Measurements from ENCODE around the gene ZNF385B. TPM values are rescaled to one million over a fixed set of nuclear protein-coding genes. Genes with fewer than 3 reads are reported as not detected.

The ZNF385B gene
- total RNA-seq, 1 experiment from 2014 or later = 0.57 TPM

DNA sequence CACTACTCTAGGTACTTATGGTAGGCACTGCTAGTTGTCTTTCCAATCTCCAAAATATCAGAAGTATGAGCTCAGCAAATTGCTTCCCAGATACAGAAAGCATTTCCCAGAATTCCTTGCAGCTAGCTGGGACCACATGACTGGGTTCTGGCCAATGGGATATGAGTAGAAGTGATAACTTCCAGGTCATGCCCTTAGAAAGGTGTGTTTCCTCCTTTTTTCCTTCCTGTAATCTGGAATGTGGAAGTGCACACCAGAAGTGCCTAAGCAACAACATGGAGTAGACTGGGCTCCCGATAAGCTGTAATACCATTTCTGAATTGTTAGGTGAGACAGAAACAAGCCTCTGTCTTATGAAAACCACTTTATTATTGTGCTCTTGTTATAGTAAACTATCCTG is 279.8 kb downstream of the ZNF385B start:
- Mint-ChIP-seq H3K9me3 (ENCODE audit: low read depth, unreplicated experiment) (no peaks in the 10 kb centered on the region), H3K4me3 (ENCODE audit: low read depth, unreplicated experiment) (no peak overlapping the region), H3K27ac (ENCODE audit: unreplicated experiment) (no peak overlapping the region), H3K36me3 (ENCODE audit: insufficient read depth, unreplicated experiment) (no peaks in the 10 kb centered on the region), H3K27me3 (ENCODE audit: unreplicated experiment) (no peaks in the 10 kb centered on the region), H3K4me1 (ENCODE audit: low read depth, unreplicated experiment) (peaks cover 21% of the 10 kb centered on the region)
- intact Hi-C loops (cut with micrococcal nuclease; ENCODE audit: unreplicated experiment) = loop anchor here (2.0 kb wide), 2 partner anchors 25 to 121 kb away; no protein-coding TSS in a partner anchor
- CTCF ChIA-PET = no interaction called here
- no TSS peak for BruUV-seq (replicated peaks)
- no peak for TF ChIP-seq CTCF (IDR thresholded peaks at IDR 0.05; ENCODE audit: unreplicated experiment)
- DNase-seq = no peak

DNA sequence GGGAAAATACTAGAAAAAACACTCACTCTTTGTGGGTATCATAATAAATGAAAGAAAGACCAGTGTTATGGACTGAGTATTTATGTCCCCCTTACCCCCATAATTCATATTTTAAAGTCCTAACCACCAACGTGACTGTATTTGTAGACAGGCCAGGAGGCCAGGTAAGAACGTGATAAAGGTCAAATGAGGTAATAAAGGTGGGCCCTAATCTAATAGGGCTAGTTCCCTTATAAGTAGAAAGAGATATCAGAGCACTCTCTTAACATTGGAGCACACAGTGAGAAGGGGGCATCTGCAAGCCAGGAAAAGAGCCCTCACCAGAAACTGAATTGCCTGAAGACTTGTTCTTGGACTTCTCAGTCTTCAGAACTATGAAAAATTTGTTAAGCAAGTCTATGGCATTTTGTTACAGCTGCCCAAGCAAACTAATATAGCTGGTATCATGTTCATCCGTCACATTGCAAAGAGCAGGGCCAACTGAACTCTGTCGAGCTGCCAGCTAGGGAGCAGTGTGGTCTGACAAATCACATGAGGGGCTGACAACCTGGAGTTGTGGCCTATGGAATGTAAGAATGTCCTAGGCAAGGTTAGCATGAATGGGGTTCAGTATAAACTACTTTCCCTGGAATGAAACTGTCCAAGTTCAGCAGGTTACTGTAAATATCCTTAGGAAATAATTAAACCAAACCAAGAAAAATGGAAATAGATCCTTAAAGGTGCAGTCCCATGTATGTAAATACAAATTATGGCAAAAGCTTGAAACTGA is 280.9 kb downstream of the ZNF385B start:
- TF ChIP-seq CTCF (IDR thresholded peaks at IDR 0.05; ENCODE audit: unreplicated experiment) = no peak
- Mint-ChIP-seq H3K36me3 (ENCODE audit: insufficient read depth, unreplicated experiment) (no peaks in the 10 kb centered on the region), H3K27me3 (ENCODE audit: unreplicated experiment) (no peaks in the 10 kb centered on the region), H3K27ac (ENCODE audit: unreplicated experiment) (peak overlapping the region; percentile 63), H3K4me1 (ENCODE audit: low read depth, unreplicated experiment) (peaks cover 21% of the 10 kb centered on the region), H3K9me3 (ENCODE audit: low read depth, unreplicated experiment) (no peaks in the 10 kb centered on the region), H3K4me3 (ENCODE audit: low read depth, unreplicated experiment) (no peak overlapping the region)
- DNase-seq = peak; percentile 74
- intact Hi-C loops (cut with micrococcal nuclease; ENCODE audit: unreplicated experiment) = loop anchor here (1.0 to 2.0 kb wide), 3 partner anchors 26 to 171 kb away; no protein-coding TSS in a partner anchor
- no TSS peak for BruUV-seq (replicated peaks)
- CTCF ChIA-PET = no interaction called here

DNA sequence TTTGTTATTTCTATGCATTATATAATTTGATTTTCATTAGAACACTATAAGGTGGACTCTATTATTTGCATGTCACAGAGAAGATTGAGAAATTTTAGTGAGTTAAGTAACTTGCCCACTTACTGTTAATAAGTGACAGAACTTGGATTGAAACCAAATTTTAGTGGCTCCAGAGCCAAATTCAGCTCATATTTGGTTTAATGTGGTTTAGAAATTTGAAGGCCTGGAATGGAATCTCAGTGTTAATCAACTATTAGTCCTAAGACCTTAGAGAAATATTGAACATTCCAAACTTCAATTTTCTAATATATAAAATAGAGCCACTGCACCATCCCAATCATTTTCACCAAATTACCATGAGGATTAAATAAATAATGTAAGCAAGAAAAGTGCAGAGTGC is 281.6 kb downstream of the ZNF385B start:
- BruUV-seq (replicated peaks) = no TSS peak
- no peaks in the 10 kb centered on the region for H3K36me3 Mint-ChIP-seq (ENCODE audit: insufficient read depth, unreplicated experiment)
- H3K4me1 Mint-ChIP-seq (ENCODE audit: low read depth, unreplicated experiment) = peaks cover 25% of the 10 kb centered on the region
- H3K27ac Mint-ChIP-seq (ENCODE audit: unreplicated experiment) = peak overlapping the region; percentile 63
- CTCF ChIA-PET = interaction anchor here (0.7 kb wide), 1 partner anchor 157 kb away, joined by 3 read pairs; no protein-coding TSS in a partner anchor
- peak; percentile 19 for DNase-seq
- no peak overlapping the region for H3K4me3 Mint-ChIP-seq (ENCODE audit: low read depth, unreplicated experiment)
- H3K27me3 Mint-ChIP-seq (ENCODE audit: unreplicated experiment) = no peaks in the 10 kb centered on the region
- no peaks in the 10 kb centered on the region for H3K9me3 Mint-ChIP-seq (ENCODE audit: low read depth, unreplicated experiment)
- TF ChIP-seq CTCF (IDR thresholded peaks at IDR 0.05; ENCODE audit: unreplicated experiment) = no peak
- intact Hi-C loops (cut with micrococcal nuclease; ENCODE audit: unreplicated experiment) = loop anchor here (1.0 to 5.0 kb wide), 4 partner anchors 27 to 172 kb away; no protein-coding TSS in a partner anchor

GRCh38 chr2:179578171-179578916 is 283.1 kb downstream of the ZNF385B start:
- Mint-ChIP-seq H3K27me3 (ENCODE audit: unreplicated experiment) (no peaks in the 10 kb centered on the region), H3K9me3 (ENCODE audit: low read depth, unreplicated experiment) (no peaks in the 10 kb centered on the region), H3K36me3 (ENCODE audit: insufficient read depth, unreplicated experiment) (no peaks in the 10 kb centered on the region), H3K4me1 (ENCODE audit: low read depth, unreplicated experiment) (peaks cover 38% of the 10 kb centered on the region), H3K4me3 (ENCODE audit: low read depth, unreplicated experiment) (no peak overlapping the region), H3K27ac (ENCODE audit: unreplicated experiment) (peak overlapping the region; percentile 51)
- no TSS peak for BruUV-seq (replicated peaks)
- DNase-seq = no peak
- intact Hi-C loops (cut with micrococcal nuclease; ENCODE audit: unreplicated experiment) = loop anchor here (1.0 to 5.0 kb wide), 2 partner anchors 136 to 156 kb away; no protein-coding TSS in a partner anchor
- CTCF ChIA-PET = interaction anchor here (0.6 kb wide), 1 partner anchor 25 kb away, joined by 3 read pairs; no protein-coding TSS in a partner anchor
- TF ChIP-seq CTCF (IDR thresholded peaks at IDR 0.05; ENCODE audit: unreplicated experiment) = no peak

Measured in Calu3 (cell line).